ENCODE measurements around the gene NCK2.

Gene NCK2

GRCh38 chr2:105924932-105925331 lies 180.2 kb downstream of the NCK2 start:
- H2BK120ac ChIP-seq (ENCODE audit: low read depth, low read length) = no peak overlapping the region
- H3K36me3 ChIP-seq (ENCODE audit: control insufficient read depth in 1 of 2, insufficient read depth in 2 of 2, low read depth in 1 of 2, low read length in 2 of 2) = no peaks in the 10 kb centered on the region
- H3K79me1 ChIP-seq (replicated peaks; ENCODE audit: low read length, poor library complexity, severe bottlenecking) = no peaks in the 10 kb centered on the region
- H3K9me3 ChIP-seq (ENCODE audit: control insufficient read depth, low read length) = no peaks in the 10 kb centered on the region
- H3K4me3 ChIP-seq (ENCODE audit: insufficient read depth in 1 of 2, low read depth in 1 of 2, low read length in 2 of 2) = no peak overlapping the region
- H3K4me1 ChIP-seq (ENCODE audit: control insufficient read depth, insufficient read depth, low read depth, low read length) = no peaks in the 10 kb centered on the region
- no peak overlapping the region for H2BK5ac ChIP-seq (ENCODE audit: low read depth, low read length, poor library complexity, severe bottlenecking)
- H3K27me3 ChIP-seq (ENCODE audit: control insufficient read depth in 1 of 2, insufficient read depth in 1 of 2, low read length in 2 of 2) = peaks cover 0 to 7% of the 10 kb centered on the region in 2 experiments
- no peak overlapping the region for H3K27ac ChIP-seq (ENCODE audit: low read length, poor library complexity, severe bottlenecking)
- no peak overlapping the region for H4K91ac ChIP-seq (ENCODE audit: low read length)
- no peak overlapping the region for H2AFZ ChIP-seq (ENCODE audit: low read depth, low read length)
- H4K8ac ChIP-seq (ENCODE audit: low read length) = no peak overlapping the region
- no peak overlapping the region for H3K4me2 ChIP-seq (ENCODE audit: low read length, poor library complexity, severe bottlenecking)
- WGBS = 95% methylated on average over 2 of the region's 3 CpGs
- H2BK12ac ChIP-seq (ENCODE audit: low read length in 2 of 2) = no peak overlapping the region
- DNase-seq = no peak
- H2BK15ac ChIP-seq (ENCODE audit: low read depth, poor library complexity, severe bottlenecking) = no peak overlapping the region
- H3K14ac ChIP-seq (ENCODE audit: low read length in 2 of 2) = no peak overlapping the region
- H3K23ac ChIP-seq (ENCODE audit: low read length in 2 of 2) = no peak overlapping the region
- H2AK5ac ChIP-seq (ENCODE audit: low read length, severe bottlenecking) = no peak overlapping the region
- H3K18ac ChIP-seq (ENCODE audit: low read depth in 1 of 2, low read length in 2 of 2) = no peak overlapping the region
- no peak overlapping the region for H3K4ac ChIP-seq (ENCODE audit: low read depth in 1 of 2, low read length in 2 of 2)
- no peak overlapping the region for H3K9ac ChIP-seq (ENCODE audit: low read length)

- Histone ChIP-seq H3K27me3 (ENCODE audit: control insufficient read depth in 1 of 2, insufficient read depth in 1 of 2, low read length in 2 of 2) (peaks cover 0 to 7% of the 10 kb centered on the region in 2 experiments), H2BK120ac (ENCODE audit: low read depth, low read length) (no peak overlapping the region), H2AFZ (ENCODE audit: low read depth, low read length) (no peak overlapping the region), H2BK15ac (ENCODE audit: low read depth, poor library complexity, severe bottlenecking) (no peak overlapping the region), H3K4ac (ENCODE audit: low read depth in 1 of 2, low read length in 2 of 2) (no peak overlapping the region), H3K9me3 (ENCODE audit: control insufficient read depth, low read length) (no peaks in the 10 kb centered on the region), H3K4me3 (ENCODE audit: insufficient read depth in 1 of 2, low read depth in 1 of 2, low read length in 2 of 2) (no peak overlapping the region), H3K79me1 (replicated peaks; ENCODE audit: low read length, poor library complexity, severe bottlenecking) (no peaks in the 10 kb centered on the region), H3K4me1 (ENCODE audit: control insufficient read depth, insufficient read depth, low read depth, low read length) (no peaks in the 10 kb centered on the region), H3K23ac (ENCODE audit: low read length in 2 of 2) (no peak overlapping the region), H2BK12ac (ENCODE audit: low read length in 2 of 2) (no peak overlapping the region), H3K27ac (ENCODE audit: low read length, poor library complexity, severe bottlenecking) (no peak overlapping the region), H4K91ac (ENCODE audit: low read length) (no peak overlapping the region), H4K8ac (ENCODE audit: low read length) (no peak overlapping the region), H3K18ac (ENCODE audit: low read depth in 1 of 2, low read length in 2 of 2) (no peak overlapping the region), H2BK5ac (ENCODE audit: low read depth, low read length, poor library complexity, severe bottlenecking) (no peak overlapping the region), H3K14ac (ENCODE audit: low read length in 2 of 2) (no peak overlapping the region), H3K36me3 (ENCODE audit: control insufficient read depth in 1 of 2, insufficient read depth in 2 of 2, low read depth in 1 of 2, low read length in 2 of 2) (no peaks in the 10 kb centered on the region), H3K9ac (ENCODE audit: low read length) (no peak overlapping the region), H2AK5ac (ENCODE audit: low read length, severe bottlenecking) (no peak overlapping the region), H3K4me2 (ENCODE audit: low read length, poor library complexity, severe bottlenecking) (no peak overlapping the region)
- WGBS = 72% methylated on average over 6 of the region's 6 CpGs
- DNase-seq = no peak
Observed at GRCh38 chr2:105925390-105925789, 180.7 kb downstream of the NCK2 start.

- H3K79me1 ChIP-seq (replicated peaks; ENCODE audit: low read length, poor library complexity, severe bottlenecking) = no peaks in the 10 kb centered on the region
- H3K14ac ChIP-seq (ENCODE audit: low read length in 2 of 2) = no peak overlapping the region
- H3K36me3 ChIP-seq (ENCODE audit: control insufficient read depth in 1 of 2, insufficient read depth in 2 of 2, low read depth in 1 of 2, low read length in 2 of 2) = no peaks in the 10 kb centered on the region
- WGBS = 89% methylated on average over 3 of the region's 3 CpGs
- H2BK5ac ChIP-seq (ENCODE audit: low read depth, low read length, poor library complexity, severe bottlenecking) = no peak overlapping the region
- H2BK120ac ChIP-seq (ENCODE audit: low read depth, low read length) = no peak overlapping the region
- no peak overlapping the region for H3K27ac ChIP-seq (ENCODE audit: low read length, poor library complexity, severe bottlenecking)
- H3K4ac ChIP-seq (ENCODE audit: low read depth in 1 of 2, low read length in 2 of 2) = no peak overlapping the region
- no peak overlapping the region for H4K8ac ChIP-seq (ENCODE audit: low read length)
- H3K9ac ChIP-seq (ENCODE audit: low read length) = no peak overlapping the region
- no peak overlapping the region for H2AK5ac ChIP-seq (ENCODE audit: low read length, severe bottlenecking)
- no peak overlapping the region for H3K4me3 ChIP-seq (ENCODE audit: insufficient read depth in 1 of 2, low read depth in 1 of 2, low read length in 2 of 2)
- no peak overlapping the region for H3K23ac ChIP-seq (ENCODE audit: low read length in 2 of 2)
- H4K91ac ChIP-seq (ENCODE audit: low read length) = no peak overlapping the region
- no peaks in the 10 kb centered on the region for H3K9me3 ChIP-seq (ENCODE audit: control insufficient read depth, low read length)
- no peak overlapping the region for H2AFZ ChIP-seq (ENCODE audit: low read depth, low read length)
- no peak overlapping the region for H2BK12ac ChIP-seq (ENCODE audit: low read length in 2 of 2)
- peaks cover 0 to 7% of the 10 kb centered on the region in 2 experiments for H3K27me3 ChIP-seq (ENCODE audit: control insufficient read depth in 1 of 2, insufficient read depth in 1 of 2, low read length in 2 of 2)
- no peak overlapping the region for H2BK15ac ChIP-seq (ENCODE audit: low read depth, poor library complexity, severe bottlenecking)
- H3K4me2 ChIP-seq (ENCODE audit: low read length, poor library complexity, severe bottlenecking) = no peak overlapping the region
- DNase-seq = no peak
- H3K4me1 ChIP-seq (ENCODE audit: control insufficient read depth, insufficient read depth, low read depth, low read length) = no peaks in the 10 kb centered on the region
- H3K18ac ChIP-seq (ENCODE audit: low read depth in 1 of 2, low read length in 2 of 2) = no peak overlapping the region
Observed at GRCh38 chr2:105926960-105927678, 182.4 kb downstream of the NCK2 start.

DNA sequence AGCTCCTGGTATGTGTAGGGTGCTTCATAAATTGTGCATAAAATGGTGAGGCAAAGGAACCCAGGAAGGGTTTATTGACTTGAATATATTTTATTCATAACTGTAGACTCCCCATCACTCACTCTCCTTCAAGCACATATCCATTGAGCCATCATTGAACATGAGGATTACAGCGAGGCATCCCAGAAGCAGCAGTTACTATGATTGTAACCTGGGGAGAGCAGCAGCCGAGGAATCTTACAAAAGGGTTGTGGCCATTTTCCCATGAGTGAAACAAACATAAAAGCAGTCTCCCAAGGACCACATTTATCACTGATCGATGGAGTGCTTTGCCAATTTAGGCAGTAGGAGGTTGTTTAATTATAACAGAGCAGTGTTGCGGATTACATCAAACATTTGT lies 183.4 kb downstream of the NCK2 start:
- no peaks in the 10 kb centered on the region for H3K79me1 ChIP-seq (replicated peaks; ENCODE audit: low read length, poor library complexity, severe bottlenecking)
- H3K9me3 ChIP-seq (ENCODE audit: control insufficient read depth, low read length) = no peaks in the 10 kb centered on the region
- no peak overlapping the region for H3K18ac ChIP-seq (ENCODE audit: low read depth in 1 of 2, low read length in 2 of 2)
- no peak overlapping the region for H2AK5ac ChIP-seq (ENCODE audit: low read length, severe bottlenecking)
- no peak overlapping the region for H2BK15ac ChIP-seq (ENCODE audit: low read depth, poor library complexity, severe bottlenecking)
- H2BK5ac ChIP-seq (ENCODE audit: low read depth, low read length, poor library complexity, severe bottlenecking) = no peak overlapping the region
- H3K4me3 ChIP-seq (ENCODE audit: insufficient read depth in 1 of 2, low read depth in 1 of 2, low read length in 2 of 2) = no peak overlapping the region
- H3K9ac ChIP-seq (ENCODE audit: low read length) = no peak overlapping the region
- no peak for DNase-seq
- no peak overlapping the region for H2AFZ ChIP-seq (ENCODE audit: low read depth, low read length)
- no peak overlapping the region for H3K23ac ChIP-seq (ENCODE audit: low read length in 2 of 2)
- no peak overlapping the region for H3K27ac ChIP-seq (ENCODE audit: low read length, poor library complexity, severe bottlenecking)
- no peaks in the 10 kb centered on the region for H3K36me3 ChIP-seq (ENCODE audit: control insufficient read depth in 1 of 2, insufficient read depth in 2 of 2, low read depth in 1 of 2, low read length in 2 of 2)
- 80% methylated on average over 4 of the region's 4 CpGs for WGBS
- no peak overlapping the region for H3K14ac ChIP-seq (ENCODE audit: low read length in 2 of 2)
- no peak overlapping the region for H4K91ac ChIP-seq (ENCODE audit: low read length)
- H2BK12ac ChIP-seq (ENCODE audit: low read length in 2 of 2) = no peak overlapping the region
- no peak overlapping the region for H4K8ac ChIP-seq (ENCODE audit: low read length)
- H2BK120ac ChIP-seq (ENCODE audit: low read depth, low read length) = no peak overlapping the region
- H3K27me3 ChIP-seq (ENCODE audit: control insufficient read depth in 1 of 2, insufficient read depth in 1 of 2, low read length in 2 of 2) = peaks cover 0 to 7% of the 10 kb centered on the region in 2 experiments
- no peak overlapping the region for H3K4me2 ChIP-seq (ENCODE audit: low read length, poor library complexity, severe bottlenecking)
- H3K4ac ChIP-seq (ENCODE audit: low read depth in 1 of 2, low read length in 2 of 2) = no peak overlapping the region
- no peaks in the 10 kb centered on the region for H3K4me1 ChIP-seq (ENCODE audit: control insufficient read depth, insufficient read depth, low read depth, low read length)

All from mesenchymal stem cell (in vitro differentiated cells and primary cell).